OCI-LY3 (cell line): ENCODE results near the gene TPCN1.

Source experiments
- EZH2phosphoT487 ChIP-seq: fragments of 200-600 bp; shearing (Covaris generic); IDR thresholded peaks from 2 replicates; pipeline ENCODE4 v1.6.1; 2018; ENCODE audit warnings: antibody characterized with exemption, mixed run types, low read depth
- TF ChIP-seq, protein P1 (sequence below): fragments of 200-600, 300-600 bp; sonication (generic); IDR thresholded peaks from 2 replicates; pipeline ENCODE4 v1.5.1; 2014; ENCODE audit warnings: antibody characterized with exemption, low read length, low read depth

GRCh38 chr12:113299619-113300237 is 78.5 kb downstream of the TPCN1 start:
- TF ChIP-seq, protein P1, sequence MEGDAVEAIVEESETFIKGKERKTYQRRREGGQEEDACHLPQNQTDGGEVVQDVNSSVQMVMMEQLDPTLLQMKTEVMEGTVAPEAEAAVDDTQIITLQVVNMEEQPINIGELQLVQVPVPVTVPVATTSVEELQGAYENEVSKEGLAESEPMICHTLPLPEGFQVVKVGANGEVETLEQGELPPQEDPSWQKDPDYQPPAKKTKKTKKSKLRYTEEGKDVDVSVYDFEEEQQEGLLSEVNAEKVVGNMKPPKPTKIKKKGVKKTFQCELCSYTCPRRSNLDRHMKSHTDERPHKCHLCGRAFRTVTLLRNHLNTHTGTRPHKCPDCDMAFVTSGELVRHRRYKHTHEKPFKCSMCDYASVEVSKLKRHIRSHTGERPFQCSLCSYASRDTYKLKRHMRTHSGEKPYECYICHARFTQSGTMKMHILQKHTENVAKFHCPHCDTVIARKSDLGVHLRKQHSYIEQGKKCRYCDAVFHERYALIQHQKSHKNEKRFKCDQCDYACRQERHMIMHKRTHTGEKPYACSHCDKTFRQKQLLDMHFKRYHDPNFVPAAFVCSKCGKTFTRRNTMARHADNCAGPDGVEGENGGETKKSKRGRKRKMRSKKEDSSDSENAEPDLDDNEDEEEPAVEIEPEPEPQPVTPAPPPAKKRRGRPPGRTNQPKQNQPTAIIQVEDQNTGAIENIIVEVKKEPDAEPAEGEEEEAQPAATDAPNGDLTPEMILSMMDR = no peak
- no peak for TF ChIP-seq EZH2phosphoT487
